ENCODE measurements around the gene ITGAV.
"Not testable (repeated sequence)": the region's sequence is repeated elsewhere in the genome, so short reads cannot be mapped to it uniquely, and the experiment has no call there.

The ITGAV gene

GRCh38 chr2:186589612-186590349, at the start of gene ITGAV:
ITGAV (plus strand) TSS chr2:186590056; CDS start chr2:186590339, 283 bp downstream.
- peak; percentile 44 to 68 for DNase-seq

- no peak for DNase-seq
These were observed 48.9 kb upstream of the ITGAV start for GRCh38 chr2:186540941-186541340.

- no peak for DNase-seq
These were observed 47.9 kb upstream of the ITGAV start for GRCh38 chr2:186542002-186542401.

GRCh38 chr2:186543561-186544131, 46.2 kb upstream of the ITGAV start:
- DNase-seq: no peak

GRCh38 chr2:186544255-186544675, 45.6 kb upstream of the ITGAV start:
- no peak for DNase-seq

- no peak for DNase-seq
These were observed 43.0 kb upstream of the ITGAV start for GRCh38 chr2:186546846-186547245.

DNA sequence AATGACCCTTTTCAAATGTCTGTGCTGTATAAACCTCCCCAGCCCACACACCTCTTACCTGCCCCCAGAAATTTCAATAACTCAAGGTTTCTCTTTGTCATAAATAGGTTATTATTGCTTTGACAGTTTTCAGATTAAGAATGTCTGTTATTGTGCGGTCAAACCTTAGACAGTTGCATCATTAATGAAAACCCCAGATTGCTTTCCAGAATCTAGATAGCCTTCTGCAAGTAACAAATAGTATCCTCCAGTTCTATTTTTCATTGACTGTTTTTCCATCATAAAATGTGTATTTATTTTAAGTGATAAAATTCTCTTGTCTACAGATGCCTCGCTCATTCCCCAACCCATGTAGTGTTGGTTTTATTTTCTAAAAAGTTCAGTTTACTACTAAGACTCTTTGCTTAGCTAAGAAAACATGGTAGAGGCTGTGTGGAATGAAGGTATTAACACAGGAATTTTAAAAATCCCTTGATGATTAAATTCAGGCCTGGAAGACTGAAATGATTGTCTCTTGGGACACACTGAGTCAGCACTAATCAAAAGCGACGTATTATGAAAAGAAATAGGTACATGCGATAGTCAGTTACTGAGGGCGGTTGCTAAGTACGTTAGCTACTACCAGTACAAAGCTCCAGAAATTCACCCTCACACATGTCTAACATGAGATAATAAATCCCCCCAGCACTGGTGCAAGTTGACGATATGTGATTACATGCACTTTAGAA, 38.4 kb upstream of the ITGAV start:
- no peak for DNase-seq

DNA sequence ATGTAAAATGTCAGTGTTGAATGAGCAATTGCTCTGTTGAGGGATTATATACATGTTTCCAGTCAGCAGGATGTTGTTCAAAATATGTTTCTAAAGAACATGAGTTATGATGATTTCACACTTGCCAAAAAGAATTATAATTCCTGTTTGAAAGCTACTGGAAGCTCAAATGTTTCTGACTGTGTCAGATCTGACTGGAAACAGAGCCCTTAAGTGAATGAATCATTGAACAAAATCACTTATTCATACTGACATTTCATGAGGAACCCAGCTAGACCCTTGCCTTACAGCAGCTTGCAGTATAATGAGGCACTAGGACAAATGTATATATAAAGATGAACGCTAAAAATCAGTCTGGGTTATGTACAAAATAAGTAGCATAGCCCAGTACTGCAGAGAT, 35.4 kb upstream of the ITGAV start:
- no peak for DNase-seq

GRCh38 chr2:186554850-186555671, 34.8 kb upstream of the ITGAV start:
- no peak for DNase-seq

DNA sequence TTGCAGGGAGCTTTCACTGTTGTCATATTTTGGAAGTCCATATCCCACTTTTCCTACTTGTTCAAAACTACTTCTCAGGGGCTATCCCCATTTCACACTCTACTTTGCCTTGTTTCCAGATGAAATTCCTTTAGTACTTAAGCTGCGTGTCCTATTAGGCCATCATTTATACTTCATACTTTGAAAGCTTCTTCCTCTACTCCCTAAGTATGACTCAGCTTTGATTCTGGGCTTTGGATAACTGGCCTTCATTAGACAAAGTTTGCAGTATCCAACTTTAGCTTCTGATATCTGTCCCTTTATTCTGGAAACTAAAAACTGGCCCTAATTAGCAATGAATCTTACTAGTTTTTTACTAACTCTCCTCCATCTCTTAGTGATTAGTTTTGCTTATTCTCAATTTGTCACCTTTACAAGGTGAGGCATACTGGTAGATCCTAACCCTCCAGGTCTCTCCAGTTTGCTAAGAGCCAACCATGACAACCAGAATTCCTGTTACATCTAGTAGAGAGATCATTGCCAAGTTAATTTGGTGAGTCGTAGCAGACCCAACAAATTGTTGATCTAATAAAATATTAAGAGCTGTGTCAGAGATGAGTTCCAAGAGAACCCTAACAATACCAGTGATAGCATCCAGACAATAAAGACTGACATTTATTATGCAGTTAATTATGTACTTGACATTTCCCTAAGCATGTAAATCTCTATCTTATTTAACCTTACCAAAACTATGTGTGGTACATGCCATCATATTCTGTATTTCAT, 31.2 kb upstream of the ITGAV start:
- DNase-seq: no peak

- no peak for DNase-seq
These were observed 30.5 kb upstream of the ITGAV start for GRCh38 chr2:186559370-186559769.

- DNase-seq: no peak
These were observed 30.0 kb upstream of the ITGAV start for GRCh38 chr2:186559848-186560247.

DNA sequence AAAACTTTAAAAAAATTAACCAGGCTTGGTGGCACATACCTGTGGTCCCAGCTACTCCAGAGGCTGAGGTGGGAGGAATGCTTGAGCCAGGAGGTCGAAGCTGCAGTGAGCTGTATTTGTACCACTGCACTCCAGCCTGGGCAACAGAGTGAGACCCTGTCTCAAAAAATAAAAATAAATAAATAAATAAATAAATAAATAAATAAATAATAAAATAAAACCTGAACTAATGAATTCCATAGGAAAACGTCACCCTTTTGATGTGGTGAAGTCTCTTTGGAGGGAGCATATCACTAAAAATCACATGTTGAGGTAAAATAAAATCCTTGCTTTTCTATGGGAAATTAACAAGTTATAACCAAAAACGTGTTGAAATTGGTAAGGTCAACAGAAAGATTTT, 29.6 kb upstream of the ITGAV start:
- no peak for DNase-seq

DNA sequence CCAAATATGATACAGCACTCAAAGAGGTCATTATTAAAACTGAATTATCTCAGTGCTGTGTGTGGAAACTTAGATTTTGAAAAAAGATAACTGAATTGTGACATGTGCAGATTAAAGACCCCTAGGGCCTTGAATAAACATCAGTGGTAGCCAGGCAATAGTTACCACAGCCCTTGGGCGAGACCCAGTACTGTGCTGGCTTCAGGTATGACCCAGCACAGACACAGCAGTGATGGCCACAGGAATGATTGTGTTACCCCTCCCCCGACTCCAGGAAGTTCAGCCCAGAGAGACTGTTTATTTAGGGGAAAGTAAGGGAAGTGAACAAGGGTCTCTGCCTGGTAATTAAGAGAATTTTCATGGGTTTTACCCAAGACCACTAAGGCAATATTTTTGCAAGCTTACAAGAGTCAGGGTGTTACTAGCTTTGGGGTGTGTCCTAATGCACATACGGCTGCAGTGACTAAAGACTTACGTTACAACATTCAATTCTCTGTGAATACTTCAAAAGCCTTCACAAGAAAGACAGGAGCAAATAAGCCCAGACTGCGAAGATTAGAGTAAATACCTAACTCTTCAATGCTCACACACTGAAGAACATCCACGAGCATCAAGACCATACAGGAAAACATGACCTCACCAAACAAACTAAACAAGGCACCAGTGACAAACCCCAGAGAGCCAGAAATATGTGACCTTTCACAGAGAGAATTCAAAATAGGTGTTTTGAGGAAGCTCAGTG, 28.2 kb upstream of the ITGAV start:
- no peak for DNase-seq

- DNase-seq: no peak
These were observed 27.7 kb upstream of the ITGAV start for GRCh38 chr2:186562209-186562578.

GRCh38 chr2:186568600-186568999, 21.3 kb upstream of the ITGAV start:
- DNase-seq: not testable (repeated sequence)

DNA sequence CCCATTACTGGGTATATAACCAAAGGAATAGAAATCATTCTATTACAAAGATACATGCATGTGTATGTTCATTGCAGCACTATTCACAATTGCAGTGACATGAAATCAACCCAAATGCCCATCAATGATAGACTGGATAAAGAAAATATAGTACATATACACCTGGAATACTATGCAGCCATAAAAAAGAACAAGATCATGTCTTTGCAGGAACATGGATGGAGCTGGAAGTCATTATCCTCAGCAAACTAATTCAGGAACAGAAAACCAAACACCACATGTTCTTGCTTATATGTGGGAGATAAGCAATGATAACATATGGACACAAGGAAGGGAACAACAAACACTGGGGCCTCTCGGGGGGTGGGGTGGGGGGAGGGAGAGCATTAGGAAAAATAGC, 20.7 kb upstream of the ITGAV start:
- not testable (repeated sequence) for DNase-seq

- no peak for DNase-seq
These were observed 20.0 kb upstream of the ITGAV start for GRCh38 chr2:186569897-186570296.

DNA sequence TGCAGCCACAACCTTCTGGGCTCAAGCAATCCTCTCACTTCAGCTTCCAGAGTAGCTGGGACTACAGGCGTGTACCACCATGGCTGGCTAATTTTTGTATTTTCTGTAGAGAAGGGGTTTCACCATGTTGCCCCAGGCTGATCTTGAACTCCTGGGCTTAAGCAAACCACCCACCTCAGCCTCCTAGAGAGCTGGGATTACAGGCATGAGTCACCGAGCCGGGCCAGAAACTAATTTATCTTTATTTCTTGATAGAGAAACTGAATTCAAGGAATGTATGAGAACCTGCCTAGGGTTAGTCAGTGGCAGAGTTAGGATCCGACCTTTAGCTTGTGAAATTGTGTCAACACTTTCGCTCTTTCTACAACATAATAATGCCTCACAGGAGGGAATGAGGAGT, 19.3 kb upstream of the ITGAV start:
- no peak for DNase-seq

DNA sequence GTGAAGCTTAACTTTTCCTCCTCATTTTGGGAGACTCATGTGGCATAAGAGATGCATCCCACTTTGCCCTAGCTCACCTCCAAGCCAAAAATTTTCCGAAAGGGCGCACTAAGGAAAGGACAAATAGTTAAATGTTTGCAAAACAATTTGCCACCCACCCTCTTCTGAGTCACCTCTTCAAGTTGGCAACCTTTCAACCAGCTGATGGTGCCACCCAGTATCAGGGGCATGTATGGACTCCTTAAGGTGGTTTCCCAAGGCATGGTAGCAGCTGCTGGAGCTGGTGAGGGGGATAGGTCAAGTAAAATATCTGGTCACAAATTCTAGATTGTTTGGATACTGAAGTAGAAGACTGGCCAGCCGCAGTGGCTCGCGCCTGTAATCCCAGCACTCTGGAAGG, 17.2 kb upstream of the ITGAV start:
- no peak for DNase-seq

GRCh38 chr2:186573531-186573930, 16.3 kb upstream of the ITGAV start:
- DNase-seq: no peak

GRCh38 chr2:186575302-186575701, 14.6 kb upstream of the ITGAV start:
- no peak for DNase-seq

Measured in NCI-H524 (cell line).